H1 (cell line): ENCODE results near the gene OGFR. TPM values are rescaled to one million over a fixed set of nuclear protein-coding genes. Genes with fewer than 3 reads are reported as not detected.

Source experiments
- CTCF ChIA-PET: fragments of 300-600 bp; sonication (Branson Sonifier 250); formaldehyde crosslinking; loops from one replicate; lab custom pipeline; 2021; ENCODE audit not compliant: partially characterized antibody; lab: Charles Lee
- POLR2A ChIA-PET: fragments of 300-600 bp; sonication (Branson Sonifier 250); formaldehyde crosslinking; loops from one replicate; lab custom pipeline; 2021; ENCODE audit warnings: inconsistent platforms; ENCODE audit not compliant: partially characterized antibody; lab: Charles Lee
- DNase-seq, 2 experiments: peaks; one replicate each; pipeline versions ENCODE4 v3.0.0 to v3.0.0-alpha.2; 2010 to 2022; ENCODE audit warnings: low spot score in 2 of 2, low read depth in 1 of 2, mixed read lengths in 1 of 2
- FAIRE-seq: peaks from 2 replicates; lab custom pipeline; 2011; peaks lifted over from hg19 to GRCh38; lab: Jason Lieb, UNC
- H2AFZ ChIP-seq: 2 replicates; pipeline ENCODE4 v1.8.1; 2012; ENCODE audit warnings: low read length, inconsistent platforms
- H2AK5ac ChIP-seq: 2 replicates; pipeline ENCODE4 v1.6.1; 2013; ENCODE audit warnings: low read depth, low read length
- H2BK120ac ChIP-seq: replicated peaks from 2 replicates; pipeline ENCODE3; 2013; ENCODE audit warnings: low read depth, low read length, inconsistent platforms
- H2BK12ac ChIP-seq: 2 replicates; pipeline ENCODE4 v1.6.1; 2013; ENCODE audit warnings: low read depth, low read length
- H2BK15ac ChIP-seq: 2 replicates; pipeline ENCODE4 v1.6.1; 2013; ENCODE audit warnings: low read length
- H2BK20ac ChIP-seq: 2 replicates; pipeline ENCODE4 v1.6.1; 2013; ENCODE audit warnings: low read length
- H2BK5ac ChIP-seq: 2 replicates; pipeline ENCODE4 v1.6.1; 2013; ENCODE audit warnings: low read depth, low read length
- H3K14ac ChIP-seq: 2 replicates; pipeline ENCODE4 v1.6.1; 2013; ENCODE audit warnings: inconsistent platforms; ENCODE audit not compliant: insufficient read length
- H3K18ac ChIP-seq: 2 replicates; pipeline ENCODE4 v1.6.1; 2013; ENCODE audit warnings: low read length; ENCODE audit errors: extremely low read depth
- H3K23ac ChIP-seq: 2 replicates; pipeline ENCODE4 v1.6.1; 2013; ENCODE audit warnings: inconsistent platforms; ENCODE audit not compliant: insufficient read length
- H3K23me2 ChIP-seq: 2 replicates; pipeline ENCODE4 v1.6.1; 2013; ENCODE audit warnings: low read depth, low read length
- H3K27ac ChIP-seq: 2 replicates; pipeline ENCODE4 v1.6.1; 2011; ENCODE audit warnings: low read depth, low read length, inconsistent platforms
- H3K27me3 ChIP-seq, 4 experiments: replicated peaks in 1 of 4; 1 replicate in 1 of 4; 2 replicates in 3 of 4; pipeline versions ENCODE4 v1.6.1 to v1.8.1; 2011 to 2013; ENCODE audit warnings: low read length in 3 of 4, mild to moderate bottlenecking in 3 of 4, inconsistent platforms in 2 of 4, mixed read lengths in 2 of 4, moderate library complexity in 1 of 4; ENCODE audit not compliant: control insufficient read depth in 3 of 4, insufficient read depth in 3 of 4; ENCODE audit errors: extremely low read depth in 1 of 4
- H3K36me3 ChIP-seq, 4 experiments: 2 replicates each; pipeline versions ENCODE4 v1.6.1 to v1.8.1; 2011 to 2013; ENCODE audit warnings: mild to moderate bottlenecking in 4 of 4, low read length in 3 of 4, moderate library complexity in 2 of 4, control low read depth in 1 of 4, inconsistent platforms in 1 of 4; ENCODE audit not compliant: insufficient read depth in 4 of 4, control insufficient read depth in 2 of 4
- H3K4ac ChIP-seq: replicated peaks from 2 replicates; pipeline ENCODE3; 2013; ENCODE audit warnings: low read length, low read depth, mixed read lengths, inconsistent platforms; ENCODE audit not compliant: insufficient read length
- H3K4me1 ChIP-seq, 4 experiments: replicated peaks in 1 of 4; 1 replicate in 1 of 4; 2 replicates in 3 of 4; pipeline versions ENCODE4 v1.6.1 to v1.8.1; 2011 to 2013; ENCODE audit warnings: low read length in 3 of 4, inconsistent platforms in 2 of 4, mixed read lengths in 1 of 4; ENCODE audit not compliant: insufficient read depth in 4 of 4, control insufficient read depth in 3 of 4
- H3K4me2 ChIP-seq, 2 experiments: 2 replicates each; pipeline versions ENCODE4 v1.6.1 to v1.8.1; 2011 to 2013; ENCODE audit warnings: low read depth in 2 of 2, low read length in 2 of 2, control low read depth in 1 of 2, inconsistent platforms in 1 of 2, mild to moderate bottlenecking in 1 of 2; ENCODE audit not compliant: insufficient read depth in 1 of 2
- H3K4me3 ChIP-seq, 4 experiments: fragments of 200-600, 300-600 bp in 1 of 4; sonication (generic), shearing (Covaris generic), sonication (Bioruptor Twin) in 1 of 4; 2 replicates each; pipeline versions ENCODE4 v1.5.1 to v1.8.1; 2011 to 2016; ENCODE audit warnings: low read length in 4 of 4, low read depth in 3 of 4, control low read depth in 2 of 4, inconsistent platforms in 2 of 4, mild to moderate bottlenecking in 2 of 4, mixed read lengths in 1 of 4, moderate library complexity in 1 of 4; ENCODE audit not compliant: insufficient read depth in 2 of 4; ENCODE audit errors: extremely low read depth in 1 of 4
- H3K56ac ChIP-seq: replicated peaks from 2 replicates; pipeline ENCODE3; 2013; ENCODE audit warnings: low read depth, mild to moderate bottlenecking, mixed read lengths, low read length, inconsistent platforms; ENCODE audit not compliant: insufficient read length
- H3K79me1 ChIP-seq: 2 replicates; pipeline ENCODE4 v1.6.1; 2013; ENCODE audit warnings: low read depth, low read length, control low read depth
- H3K79me2 ChIP-seq, 2 experiments: 2 replicates each; pipeline versions ENCODE4 v1.6.1 to v1.8.1; 2012 to 2013; ENCODE audit warnings: low read length in 2 of 2, mild to moderate bottlenecking in 2 of 2, inconsistent platforms in 1 of 2; ENCODE audit not compliant: insufficient read depth in 2 of 2, control insufficient read depth in 1 of 2
- H3K9ac ChIP-seq, 4 experiments: replicated peaks in 1 of 4; 1 replicate in 1 of 4; 2 replicates in 3 of 4; pipeline versions ENCODE4 v1.6.1 to v1.8.1; 2011 to 2013; ENCODE audit warnings: low read depth in 3 of 4, low read length in 3 of 4, control low read depth in 2 of 4, mild to moderate bottlenecking in 2 of 4, moderate library complexity in 2 of 4, inconsistent platforms in 1 of 4; ENCODE audit errors: extremely low read depth in 1 of 4
- H3K9me3 ChIP-seq, 2 experiments: 2 replicates each; pipeline versions ENCODE4 v1.6.1 to v1.8.1; 2012 to 2013; ENCODE audit warnings: mild to moderate bottlenecking in 2 of 2, moderate library complexity in 2 of 2, control low read depth in 1 of 2, inconsistent platforms in 1 of 2, low read depth in 1 of 2, low read length in 1 of 2, mixed read lengths in 1 of 2; ENCODE audit not compliant: insufficient read depth in 2 of 2
- H4K20me1 ChIP-seq, 2 experiments: replicated peaks in 1 of 2; 2 replicates each; pipeline versions ENCODE3 to v1.8.1; 2011 to 2013; ENCODE audit warnings: inconsistent platforms in 2 of 2, low read length in 2 of 2, mild to moderate bottlenecking in 1 of 2; ENCODE audit not compliant: insufficient read depth in 2 of 2, control insufficient read depth in 1 of 2
- H4K5ac ChIP-seq: 2 replicates; pipeline ENCODE4 v1.6.1; 2013; ENCODE audit warnings: low read length, low read depth, mixed read lengths, inconsistent platforms; ENCODE audit not compliant: insufficient read length
- H4K8ac ChIP-seq: 2 replicates; pipeline ENCODE4 v1.8.0; 2013; ENCODE audit warnings: mild to moderate bottlenecking, moderate library complexity, low read length, inconsistent platforms; ENCODE audit not compliant: insufficient read depth; ENCODE audit errors: extremely low read depth
- H4K91ac ChIP-seq: replicated peaks from 2 replicates; pipeline ENCODE3; 2013; ENCODE audit warnings: low read length, mixed read lengths, inconsistent platforms; ENCODE audit not compliant: insufficient read length
- BRCA1 ChIP-seq: IDR thresholded peaks from 2 replicates; pipeline ENCODE4 v1.6.1; 2012; ENCODE audit warnings: low read depth, low read length, improper control_type of control experiment
- CTCF ChIP-seq, 3 experiments: IDR thresholded peaks; 1 replicate in 2 of 3; 2 replicates in 1 of 3; pipeline versions ENCODE4 v1.5.1 to v1.6.1; 2011; ENCODE audit warnings: low read length in 3 of 3, mild to moderate bottlenecking in 3 of 3, inconsistent platforms in 2 of 3, low read depth in 1 of 3, moderate library complexity in 1 of 3; ENCODE audit not compliant: insufficient read depth in 1 of 3; ENCODE audit errors: control extremely low read depth in 1 of 3
- E2F6 ChIP-seq: IDR thresholded peaks from 2 replicates; pipeline ENCODE4 v1.6.1; 2012; ENCODE audit warnings: inconsistent platforms
- GABPA ChIP-seq: IDR thresholded peaks from 2 replicates; pipeline ENCODE4 v1.6.1; 2011; ENCODE audit warnings: mild to moderate bottlenecking, low read length, moderate library complexity, borderline replicate concordance; ENCODE audit not compliant: insufficient read depth
- JUN ChIP-seq: IDR thresholded peaks from 2 replicates; pipeline ENCODE4 v1.6.1; 2011; ENCODE audit warnings: low read depth, mild to moderate bottlenecking, improper control_type of control experiment, low read length
- PHF8 ChIP-seq: fragments of 200-600 bp; sonication (generic); conservative IDR thresholded peaks from 2 replicates; pipeline ENCODE4 v1.7.1; 2012; ENCODE audit warnings: low read depth, mild to moderate bottlenecking, inconsistent platforms, low read length, moderate library complexity
- POLR2A ChIP-seq, 2 experiments: IDR thresholded peaks; 1 replicate in 1 of 2; 2 replicates in 1 of 2; pipeline ENCODE4 v1.6.1; 2011; ENCODE audit warnings: low read depth in 2 of 2, low read length in 2 of 2, mild to moderate bottlenecking in 2 of 2; ENCODE audit errors: control extremely low read depth in 1 of 2
- POU5F1 ChIP-seq: IDR thresholded peaks from 2 replicates; pipeline ENCODE4 v1.6.1; 2011; ENCODE audit warnings: low read depth, mild to moderate bottlenecking, low read length, moderate library complexity
- RAD21 ChIP-seq, 2 experiments: IDR thresholded peaks in 1 of 2; conservative IDR thresholded peaks in 1 of 2; 2 replicates each; pipeline ENCODE4 v1.6.1; 2011; ENCODE audit warnings: low read depth in 2 of 2, low read length in 2 of 2, improper control_type of control experiment in 1 of 2, inconsistent platforms in 1 of 2, mild to moderate bottlenecking in 1 of 2, moderate library complexity in 1 of 2
- RBBP5 ChIP-seq: IDR thresholded peaks from 2 replicates; pipeline ENCODE4 v1.7.1; 2012; ENCODE audit warnings: low read depth, mild to moderate bottlenecking, inconsistent platforms, low read length, moderate library complexity, borderline replicate concordance
- WGBS, 2 experiments: shearing (Covaris generic) in 1 of 2; methylation state at CpG; one replicate each; pipeline versions ENCODE4 v1.1.6 to v1.1.7; 2013 to 2015; ENCODE audit warnings: low lambda C conversion rate in 2 of 2, mixed read lengths in 2 of 2, inconsistent platforms in 1 of 2, low coverage in 1 of 2, missing lambda C conversion rate in 1 of 2; ENCODE audit not compliant: insufficient replicate concordance in 2 of 2, insufficient coverage in 1 of 2, insufficient read length in 1 of 2; ENCODE audit errors: extremely low coverage in 1 of 2, missing lambda C conversion rate in 1 of 2; 5-methylcytosine and 5-hydroxymethylcytosine counted together
- polyA plus RNA-seq, 7 experiments: library from polyadenylated mRNA; depleted of rRNA in 3 of 7; stranded (reverse) in 5 of 7; unstranded in 2 of 7; fragments of >200 nt in 5 of 7; fragments of 200-250 nt in 2 of 7; gene quantifications; 1 replicate in 5 of 7; 2 replicates in 1 of 7; 4 replicates in 1 of 7; pipeline versions ENCODE4 v1.2.1 to v1.2.3, GENCODE V29; 2011 to 2013; ENCODE audit warnings: missing spikeins in 2 of 7, mixed read lengths in 2 of 7
- total RNA-seq: library from RNA; stranded (reverse); fragmentation: NEBNext Ultra II Directional; extraction: Animal tissue kit (Norgen Biotek cat#: 25700); gene quantifications from 2 replicates; pipeline ENCODE4 v1.2.1, GENCODE V29; 2021

OGFR gene
- total and polyA plus RNA-seq, 2 of the 8 experiments (the other 6 are each of a cell fraction or from before 2014, with no cell fraction given) = 13.9 to 25.1 TPM

- FAIRE-seq (no peak), DNase-seq (no peak)
- Histone ChIP-seq H3K9ac (no peak overlapping the region), H2BK120ac (no peak overlapping the region), H2BK12ac (no peak overlapping the region), H3K4ac (no peak overlapping the region), H3K9me3 (no peaks in the 10 kb centered on the region), H2AFZ (no peak overlapping the region), H2AK5ac (no peak overlapping the region), H2BK15ac (no peak overlapping the region), H3K36me3 (peaks cover 0 to 18% (median 4%) of the 10 kb centered on the region in 4 experiments; a peak in 3 of 8 replicates), H4K91ac (no peak overlapping the region), H4K5ac (no peak overlapping the region), H3K18ac (no peak overlapping the region), H3K79me1 (no peaks in the 10 kb centered on the region), H2BK20ac (no peak overlapping the region), H3K79me2 (no peaks in the 10 kb centered on the region), H3K23me2 (no peaks in the 10 kb centered on the region), H3K4me1 (peaks cover 0 to 3% (median 0%) of the 10 kb centered on the region in 4 experiments; a peak in 3 of 7 replicates), H3K4me3 (no peak overlapping the region), H3K23ac (no peak overlapping the region), H3K14ac (no peak overlapping the region), H2BK5ac (no peak overlapping the region), H3K56ac (no peak overlapping the region), H3K27ac (no peak overlapping the region), H3K4me2 (no peak overlapping the region), H3K27me3 (no peaks in the 10 kb centered on the region), H4K8ac (no peak overlapping the region), H4K20me1 (peaks cover 0 to 2% of the 10 kb centered on the region in 2 experiments)
- 90% methylated on average over 6 of the region's 11 CpGs; no CpG with 5 or more reads in 1 of the 2 experiments for WGBS, 2 experiments
- ChIA-PET POLR2A (interaction anchor here (1.0 to 1.1 kb wide), 2 partner anchors 10 to 25 kb away, joined by 3 to 4 read pairs; no protein-coding TSS in a partner anchor), CTCF (interaction anchor here (0.8 to 1.3 kb wide), 3 partner anchors 15 to 386 kb away, joined by 4 read pairs; no protein-coding TSS in a partner anchor)
- TF ChIP-seq GABPA (no peak), JUN (no peak), RAD21 (IDR thresholded peaks at IDR 0.05 in 1 of 2, conservative IDR thresholded peaks at IDR 0.05 in 1 of 2; ENCODE audit: low read depth in 2 of 2, low read length in 2 of 2) (no peak), CTCF (IDR thresholded peaks at IDR 0.05; ENCODE audit: control extremely low read depth in 1 of 3, insufficient read depth in 1 of 3, low read depth in 1 of 3, low read length in 3 of 3) (no peak), BRCA1 (no peak), PHF8 (no peak), E2F6 (no peak), RBBP5 (no peak), POLR2A (IDR thresholded peaks at IDR 0.05; ENCODE audit: control extremely low read depth in 1 of 2, low read depth in 2 of 2, low read length in 2 of 2) (no peak), POU5F1 (no peak)
Measured at GRCh38 chr20:62839816-62840215, 35.2 kb downstream of the OGFR start.
